H1 (cell line): Measurements from ENCODE around the gene TXNDC15. TPM values are rescaled to one million over a fixed set of nuclear protein-coding genes. Genes with fewer than 3 reads are reported as not detected.

Experiments used
- CREB1 ChIP-seq: IDR thresholded peaks from 2 replicates; pipeline ENCODE4 v1.6.1; 2012; ENCODE audit warnings: inconsistent platforms
- CTCF ChIP-seq, 3 experiments: IDR thresholded peaks; 1 replicate in 2 of 3; 2 replicates in 1 of 3; pipeline versions ENCODE4 v1.5.1 to v1.6.1; 2011; ENCODE audit warnings: low read length in 3 of 3, mild to moderate bottlenecking in 3 of 3, inconsistent platforms in 2 of 3, low read depth in 1 of 3, moderate library complexity in 1 of 3; ENCODE audit not compliant: insufficient read depth in 1 of 3; ENCODE audit errors: control extremely low read depth in 1 of 3
- RXRA ChIP-seq: IDR thresholded peaks from 2 replicates; pipeline ENCODE4 v1.6.1; 2011; ENCODE audit warnings: low read depth, mild to moderate bottlenecking, low read length, moderate library complexity; ENCODE audit not compliant: insufficient read depth
- SRF ChIP-seq: IDR thresholded peaks from 2 replicates; pipeline ENCODE4 v1.6.1; 2011; ENCODE audit warnings: mild to moderate bottlenecking, low read depth, low read length, moderate library complexity
- polyA plus RNA-seq, 7 experiments: library from polyadenylated mRNA; depleted of rRNA in 3 of 7; stranded (reverse) in 5 of 7; unstranded in 2 of 7; fragments of >200 nt in 5 of 7; fragments of 200-250 nt in 2 of 7; gene quantifications; 1 replicate in 5 of 7; 2 replicates in 1 of 7; 4 replicates in 1 of 7; pipeline versions ENCODE4 v1.2.1 to v1.2.3, GENCODE V29; 2011 to 2013; ENCODE audit warnings: missing spikeins in 2 of 7, mixed read lengths in 2 of 7
- total RNA-seq: library from RNA; stranded (reverse); fragmentation: NEBNext Ultra II Directional; extraction: Animal tissue kit (Norgen Biotek cat#: 25700); gene quantifications from 2 replicates; pipeline ENCODE4 v1.2.1, GENCODE V29; 2021

Gene TXNDC15
- total and polyA plus RNA-seq, 2 of the 8 experiments (the other 6 are each of a cell fraction or from before 2014, with no cell fraction given) = 20.1 to 30.8 TPM

DNA sequence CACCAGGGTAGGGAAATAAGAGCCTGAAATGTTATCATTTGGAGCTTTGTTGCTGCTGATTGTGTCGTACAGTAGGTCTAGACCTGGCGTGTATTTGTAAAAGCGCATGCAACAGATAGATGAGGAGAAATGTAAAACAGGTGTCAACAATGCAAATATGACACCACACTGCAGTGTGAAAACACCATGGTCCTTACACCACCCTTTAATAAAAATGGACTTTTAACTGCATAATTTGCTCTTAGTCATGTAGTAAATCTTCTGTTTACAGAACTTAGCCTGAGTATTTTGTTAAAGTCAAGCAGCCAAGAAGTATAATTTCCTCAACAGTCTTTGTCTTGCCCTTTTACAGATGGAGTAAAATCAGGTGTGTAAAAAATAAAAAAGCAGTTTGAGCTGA lies 44.7 kb downstream of the TXNDC15 start (continued):
- TF ChIP-seq CTCF (IDR thresholded peaks at IDR 0.05; ENCODE audit: control extremely low read depth in 1 of 3, insufficient read depth in 1 of 3, low read depth in 1 of 3, low read length in 3 of 3) = no peak
- TF ChIP-seq SRF = no peak
- no peak for TF ChIP-seq CREB1
- no peak for TF ChIP-seq RXRA
